Central memory CD4-positive, alpha-beta T cell (primary cell): ENCODE results near the gene LRRC63.
"Not testable (repeated sequence)": the region's sequence is repeated elsewhere in the genome, so short reads cannot be mapped to it uniquely, and the experiment has no call there.

Source experiments
- DNase-seq: peaks from one replicate; pipeline ENCODE4 v3.0.0; 2022

The LRRC63 gene

DNA sequence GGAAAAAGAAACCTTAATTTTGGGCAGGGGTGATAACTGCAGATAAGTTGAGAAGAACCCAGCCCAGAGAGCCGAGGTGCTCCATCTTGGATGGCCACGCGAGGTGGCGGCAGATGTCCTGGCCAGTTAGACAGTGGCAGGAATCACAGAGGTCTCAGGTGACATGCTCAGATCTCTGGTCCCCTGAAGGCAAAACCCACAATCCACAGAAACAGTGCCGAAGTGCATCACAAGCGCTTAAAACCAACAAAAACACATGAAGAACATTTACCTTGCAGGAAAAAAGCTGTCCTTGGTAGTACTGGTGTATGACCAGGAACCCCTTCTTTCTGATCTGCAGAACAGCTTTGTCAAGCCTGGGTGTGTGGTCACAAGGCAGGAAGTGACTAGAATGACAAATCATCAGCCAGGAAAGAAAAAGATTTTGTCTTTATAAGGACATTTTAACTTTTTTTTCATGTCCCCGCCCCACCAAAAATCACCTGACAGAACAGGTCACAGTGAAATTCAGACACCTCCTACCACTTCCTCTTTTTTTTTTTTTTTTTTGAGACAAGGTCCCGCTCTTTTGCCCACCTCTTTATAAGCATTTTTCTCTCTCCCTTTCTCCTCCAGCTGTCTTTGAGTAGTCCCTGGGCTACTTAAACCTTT, 29.8 kb upstream of the LRRC63 start, which contains the start of gene LCP1:
Gene LCP1 (minus strand): TSS at position 338 of the 651 bp plus-strand sequence. CDS start 22,515 bp downstream, outside the sequence.
- peak; percentile 95 for DNase-seq

DNA sequence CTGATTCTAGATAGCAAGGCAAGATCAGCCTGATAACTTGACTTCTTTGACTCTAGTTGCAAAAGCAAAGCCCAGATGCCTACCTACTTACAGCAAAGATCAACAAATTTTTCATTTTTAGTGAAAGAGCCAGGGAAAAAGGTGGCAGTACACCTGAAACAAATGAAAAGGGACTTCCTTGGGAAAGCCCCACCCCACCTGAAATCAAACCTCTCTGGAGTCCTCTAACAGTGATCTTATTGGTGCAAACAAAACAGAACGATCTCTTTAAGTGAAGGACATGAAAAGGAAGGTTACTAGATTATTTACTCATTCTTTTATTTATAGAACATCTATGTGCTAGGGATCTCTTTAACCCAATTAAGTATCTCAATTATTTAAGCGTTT, 29.2 kb upstream of the LRRC63 start:
- DNase-seq, result no peak

DNA sequence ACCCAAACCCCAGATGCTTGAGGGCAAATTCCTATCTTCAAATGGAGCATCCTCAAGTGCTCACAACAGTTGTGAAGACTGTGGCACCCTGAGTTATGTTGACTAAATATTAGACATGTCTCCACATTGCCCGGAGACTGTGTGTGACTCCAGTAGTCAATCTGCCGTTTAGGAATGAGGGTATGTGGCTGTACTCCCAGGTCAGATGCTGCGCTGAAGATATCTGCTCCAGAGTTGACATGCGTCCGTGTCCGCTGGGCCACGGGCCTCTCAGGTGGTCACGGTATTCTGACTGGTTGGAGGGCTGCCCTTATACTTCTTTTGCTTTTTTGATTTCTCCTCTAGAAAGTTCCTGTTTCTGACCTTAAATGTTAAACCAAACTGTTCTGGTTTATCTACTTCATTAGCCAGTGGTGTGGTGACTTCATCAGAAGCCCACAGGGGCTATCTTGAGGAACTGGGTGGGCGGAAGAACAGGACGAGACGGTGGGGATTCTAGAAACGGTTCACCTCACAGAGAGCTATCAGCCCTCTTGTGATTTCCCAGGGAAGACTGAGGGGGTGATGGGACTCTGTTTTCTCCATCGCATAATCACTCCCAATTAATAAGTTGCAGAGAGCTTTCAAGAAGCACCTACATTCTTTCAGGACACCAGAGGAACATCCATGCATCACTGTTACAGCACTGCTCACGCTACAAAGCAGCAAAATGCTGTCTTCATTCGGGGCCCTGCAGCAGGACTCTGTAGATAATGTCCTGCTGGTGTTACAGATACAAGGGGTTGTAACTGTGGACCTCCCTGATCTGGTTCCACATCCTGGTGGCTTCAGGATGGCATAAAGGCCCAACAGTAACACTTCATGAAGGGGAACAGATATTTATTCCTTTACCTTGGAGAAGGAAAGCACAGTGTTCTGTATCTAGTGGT, 28.4 kb upstream of the LRRC63 start:
- DNase-seq, result no peak

DNA sequence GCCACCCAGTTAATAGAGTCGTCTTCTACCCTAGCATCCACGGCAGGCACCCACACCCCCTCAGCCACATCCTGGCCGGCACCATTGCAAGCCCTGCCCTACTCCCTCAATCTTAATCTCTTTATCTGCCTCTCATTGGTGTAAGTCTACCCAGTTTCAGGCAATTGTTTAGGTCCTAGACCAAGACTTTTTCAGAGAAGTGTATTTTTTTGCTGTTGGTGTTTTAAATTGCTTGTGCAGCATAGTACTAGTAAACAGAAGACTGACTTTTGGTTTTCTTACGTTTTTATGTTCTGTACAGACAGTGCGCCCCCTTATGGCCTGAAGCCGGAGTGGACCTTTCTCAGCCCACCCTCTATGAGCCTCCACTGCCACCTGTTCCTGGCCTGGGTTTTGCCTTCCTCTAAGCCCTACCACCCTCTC, 27.4 kb upstream of the LRRC63 start:
- DNase-seq, result peak; percentile 75

DNA sequence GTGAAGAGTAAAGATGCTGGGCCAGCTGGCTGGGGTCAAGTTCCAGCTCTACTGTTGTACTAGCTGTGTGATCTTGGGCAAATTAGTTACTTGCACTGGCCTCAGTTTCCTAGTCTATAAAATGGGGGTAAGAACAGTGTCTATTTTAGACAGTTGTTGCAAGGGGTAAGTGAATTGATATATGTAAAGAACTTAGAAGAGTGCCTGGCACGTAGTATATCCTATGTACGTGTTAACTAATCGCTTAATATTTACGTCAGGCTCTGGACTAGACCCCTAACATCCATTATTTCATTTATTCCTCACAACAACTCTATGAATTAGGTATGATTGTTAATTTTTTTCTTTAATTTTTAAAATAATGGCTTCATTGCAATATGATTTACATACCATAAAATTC, 26.1 kb upstream of the LRRC63 start:
- DNase-seq, result no peak

DNA sequence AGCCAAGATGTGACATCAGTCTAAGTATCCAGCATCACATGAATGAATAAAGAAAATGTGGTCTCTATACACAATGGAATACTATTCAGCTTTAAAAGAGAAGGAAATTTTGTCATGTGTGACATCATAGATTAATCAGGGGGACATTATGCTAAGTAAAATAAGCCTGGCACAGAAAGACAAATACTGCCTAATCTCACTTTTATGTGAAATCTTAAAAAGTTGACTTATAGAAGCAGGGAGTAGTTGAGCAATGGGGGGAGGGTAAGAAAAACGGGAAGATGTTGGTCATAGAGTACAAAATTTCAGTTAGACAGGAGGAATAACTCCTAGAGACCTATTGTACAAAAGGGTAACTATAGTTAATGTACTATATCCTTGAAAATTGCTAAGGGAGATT, 19.3 kb upstream of the LRRC63 start:
- DNase-seq, result no peak

DNA sequence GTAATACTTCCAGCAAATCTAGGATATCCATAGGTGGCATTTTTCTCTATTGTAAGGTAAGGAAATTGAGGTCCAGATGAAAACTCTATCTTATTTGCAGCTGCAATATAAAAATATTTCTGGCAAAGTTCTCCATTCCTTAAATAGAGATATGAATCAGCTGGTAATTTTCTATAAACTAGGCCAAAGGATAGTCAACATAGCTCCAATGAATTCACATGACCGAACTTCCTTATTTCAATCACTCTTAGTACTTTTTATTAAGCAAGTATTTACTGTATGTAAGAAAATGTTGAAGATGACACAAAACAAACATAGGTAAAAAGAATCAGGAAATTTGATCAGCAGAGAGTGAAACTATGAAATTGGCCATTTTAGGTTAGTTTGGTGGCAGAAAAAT, 16.7 kb upstream of the LRRC63 start:
- DNase-seq, result no peak

DNA sequence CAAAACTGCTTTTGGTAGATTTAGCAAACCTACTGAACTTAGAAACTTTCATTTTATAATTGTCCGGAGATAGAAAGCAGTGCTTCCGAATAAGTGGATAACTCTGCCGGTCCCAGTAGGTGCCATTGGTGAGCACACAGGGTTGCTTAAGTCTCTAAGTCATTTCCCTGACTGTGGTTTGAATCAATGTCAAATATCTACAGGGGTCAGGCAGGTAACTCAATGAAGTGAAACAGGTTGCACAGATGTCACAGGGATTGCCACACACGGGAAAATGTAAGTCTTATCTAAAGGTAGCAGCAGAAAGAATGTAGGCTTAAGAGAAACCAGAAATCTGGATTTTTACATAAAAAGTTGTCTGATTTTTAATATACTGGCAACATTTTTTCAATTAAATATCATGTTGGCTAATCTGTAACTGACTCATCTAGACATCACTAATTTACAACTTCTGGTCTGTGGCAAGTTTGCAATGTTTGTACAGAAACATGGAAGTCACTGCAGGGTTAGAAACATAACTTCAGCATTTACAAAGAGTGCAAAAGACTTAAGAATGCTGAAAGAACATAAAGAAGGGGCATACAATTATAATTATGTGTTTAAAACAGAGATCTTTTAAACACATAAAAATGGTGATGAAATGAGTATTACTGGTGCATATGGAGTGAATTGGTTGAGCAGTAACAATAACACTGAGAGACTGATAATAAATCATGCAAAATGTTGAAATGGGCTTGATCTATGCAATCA, 14.3 kb upstream of the LRRC63 start:
- DNase-seq, result no peak

DNA sequence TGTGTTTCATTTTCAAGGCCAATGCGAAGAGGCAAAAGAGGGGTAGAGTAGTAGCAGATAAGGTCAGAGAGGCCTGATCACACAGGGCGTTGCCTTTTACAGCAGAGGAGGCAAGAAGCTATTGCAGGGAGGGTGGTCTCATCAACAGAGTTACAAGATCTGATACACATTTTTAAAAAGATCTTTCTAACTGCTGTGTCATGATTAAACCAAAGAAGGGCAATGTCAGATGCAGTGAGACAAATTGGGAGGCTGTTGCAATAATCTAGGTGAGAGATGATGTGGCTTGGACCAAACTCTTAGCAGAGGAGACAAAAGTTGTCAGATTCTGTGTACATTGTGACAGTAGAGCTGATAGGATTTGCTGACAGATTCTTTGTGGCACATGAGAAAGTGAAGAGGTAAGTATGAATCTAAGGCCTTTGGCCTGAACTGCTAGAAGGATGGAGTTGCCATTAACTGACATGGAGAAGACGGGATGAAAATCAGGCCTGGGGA, 13.0 kb upstream of the LRRC63 start:
- DNase-seq, result no peak

DNA sequence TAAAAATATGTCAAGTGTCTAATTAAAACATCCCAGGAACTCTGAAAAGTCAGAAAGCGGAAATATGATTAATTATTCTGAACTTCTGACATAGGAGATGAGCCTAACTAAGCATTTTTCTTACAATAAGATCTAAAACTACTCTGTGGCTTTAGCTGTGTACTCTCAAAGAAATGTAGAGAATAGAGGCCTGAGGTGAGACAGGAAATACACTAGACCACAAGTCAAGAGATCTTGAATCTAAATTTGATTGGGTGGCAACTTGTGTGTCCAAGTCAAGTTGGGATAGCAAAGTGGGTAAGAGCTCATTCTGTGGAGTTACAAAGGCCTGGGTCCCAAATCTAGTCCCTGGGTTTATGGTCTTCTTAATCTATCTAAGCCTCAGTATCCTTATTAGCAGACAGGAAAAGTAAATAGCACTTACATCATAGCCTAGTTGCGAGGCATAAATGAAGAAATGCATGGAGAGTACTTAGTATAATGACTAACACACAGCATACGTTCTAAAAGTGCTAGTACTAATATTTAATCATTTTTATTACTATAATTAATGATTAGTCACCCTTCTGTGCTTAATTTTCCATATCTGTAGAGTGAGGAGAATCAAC, 9.4 kb upstream of the LRRC63 start:
- peak; percentile 35 for DNase-seq

DNA sequence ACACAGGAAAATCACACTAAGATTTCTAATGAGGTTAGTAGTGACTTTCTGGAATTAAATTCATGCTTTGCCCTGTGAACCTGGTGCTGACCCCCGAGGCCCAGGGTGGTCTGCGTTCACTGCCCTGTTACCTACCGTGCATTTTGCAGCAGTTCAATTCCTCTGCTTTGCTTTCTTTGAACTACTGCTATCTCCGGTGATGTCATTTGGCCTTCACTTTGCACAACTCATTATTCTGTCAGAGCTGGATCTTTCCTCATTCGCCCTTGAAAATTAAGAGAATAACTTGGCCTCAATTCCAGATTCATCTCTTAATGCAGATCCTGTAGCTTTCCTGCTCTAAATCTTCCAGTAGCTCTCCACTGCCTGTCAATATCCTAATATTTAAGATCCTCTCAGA, 8.8 kb upstream of the LRRC63 start:
- no peak for DNase-seq

DNA sequence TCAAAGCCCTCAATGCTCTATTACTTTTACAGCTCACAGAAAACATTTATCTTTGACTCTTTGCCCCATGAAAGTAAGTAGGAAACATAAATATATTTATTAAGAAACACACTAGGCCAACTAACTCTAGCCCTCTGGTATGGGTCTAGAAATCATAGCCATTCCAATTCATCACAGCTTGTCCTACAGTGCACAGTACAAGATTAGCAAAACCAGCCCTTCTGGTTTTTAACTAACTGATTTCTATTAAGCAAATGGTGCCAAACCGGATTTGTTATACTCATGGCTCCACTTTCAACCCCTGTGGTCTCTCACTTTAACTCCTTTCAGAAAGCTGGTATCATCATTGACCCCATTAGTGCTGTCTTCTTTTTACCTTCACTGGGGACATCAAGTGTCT, 5.6 kb upstream of the LRRC63 start:
- no peak for DNase-seq

DNA sequence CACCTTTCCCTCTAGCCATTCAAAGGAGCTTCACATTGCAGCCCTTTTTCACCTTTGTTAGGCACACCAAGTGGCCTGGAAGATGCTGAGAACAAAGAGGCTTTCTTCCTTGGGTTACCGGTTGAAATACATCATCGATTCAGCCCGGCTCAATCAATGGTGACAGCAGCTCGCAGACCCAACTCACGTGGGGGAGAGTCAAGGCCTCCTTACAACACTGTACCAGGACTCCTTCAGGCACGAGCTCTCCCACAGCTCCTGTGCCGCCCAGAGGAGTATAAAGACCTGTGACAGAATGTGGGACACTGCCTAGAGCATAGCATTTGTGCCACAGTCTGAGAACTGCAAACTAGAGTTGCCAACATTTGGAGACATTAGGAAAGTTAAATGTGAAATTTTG, 3.9 kb upstream of the LRRC63 start:
- no peak for DNase-seq

DNA sequence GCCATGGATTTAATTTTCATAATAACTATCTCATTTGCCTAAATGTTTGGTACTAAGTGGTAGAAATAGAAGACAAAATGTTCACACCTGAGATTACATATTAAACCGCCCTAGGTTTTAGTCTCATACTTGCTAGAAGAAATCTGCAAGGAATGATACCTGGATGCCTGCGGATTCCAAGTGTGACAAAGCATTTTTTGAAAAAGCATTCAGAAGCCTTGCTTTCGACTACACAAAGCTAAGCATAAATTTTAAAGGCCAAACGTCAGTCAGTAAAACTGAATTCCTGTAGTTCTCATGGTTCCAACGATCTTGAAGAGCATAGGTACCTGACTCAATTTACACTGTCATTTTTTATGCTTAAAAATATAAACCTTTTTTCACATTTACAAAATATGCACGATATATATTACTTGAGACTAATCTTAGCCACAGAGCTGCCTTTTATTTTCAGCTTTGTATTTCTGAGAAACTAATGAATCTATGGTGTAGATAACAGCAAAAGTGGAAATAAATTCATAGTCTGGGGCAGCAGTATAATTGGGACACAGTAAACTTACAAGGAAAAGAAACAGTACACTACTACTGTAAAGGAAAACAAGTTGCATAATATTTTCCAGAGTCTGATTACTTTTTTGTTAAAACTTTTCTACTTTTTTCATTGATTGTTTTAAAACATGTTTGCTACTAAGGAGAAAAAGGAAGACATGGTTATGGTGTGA, 1.2 kb upstream of the LRRC63 start:
- no peak for DNase-seq

DNA sequence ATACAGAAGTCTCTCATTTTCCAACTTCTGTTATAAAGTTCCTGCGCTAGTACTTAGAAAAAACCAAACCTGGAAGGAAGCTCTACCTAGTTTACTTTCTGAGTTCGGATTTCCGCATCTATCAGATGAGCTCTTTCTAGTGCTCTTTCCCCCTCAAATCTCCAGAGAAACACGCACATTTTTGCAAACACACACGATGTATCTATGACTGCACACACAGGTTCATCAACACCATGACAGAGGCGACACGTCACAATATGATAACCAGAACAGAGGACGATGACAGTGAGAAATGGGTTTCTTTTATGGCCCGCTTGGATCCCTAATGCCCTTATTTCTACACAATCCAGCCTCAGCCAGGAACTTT, 629 bp upstream of the LRRC63 start:
- peak; percentile 67 for DNase-seq

DNA sequence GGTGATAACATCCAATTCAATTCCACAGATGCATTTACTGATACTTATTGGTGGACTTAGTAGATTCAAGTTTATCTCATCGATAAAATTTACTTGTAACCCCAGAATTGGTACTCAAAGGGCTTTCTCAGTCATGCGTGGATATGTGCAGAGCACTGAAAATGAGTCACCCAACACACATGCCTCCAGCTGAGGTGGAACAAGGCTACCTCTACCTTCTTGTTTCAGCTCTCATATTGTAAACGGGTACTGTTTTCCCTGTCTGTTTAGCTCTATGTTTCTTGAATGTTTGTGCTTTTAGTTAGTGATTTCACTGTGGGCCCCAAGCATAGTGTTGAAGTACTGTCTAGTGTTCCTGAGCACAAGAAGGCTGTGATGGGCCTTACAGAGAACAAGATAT, 1.5 kb downstream of the LRRC63 start:
- no peak for DNase-seq

DNA sequence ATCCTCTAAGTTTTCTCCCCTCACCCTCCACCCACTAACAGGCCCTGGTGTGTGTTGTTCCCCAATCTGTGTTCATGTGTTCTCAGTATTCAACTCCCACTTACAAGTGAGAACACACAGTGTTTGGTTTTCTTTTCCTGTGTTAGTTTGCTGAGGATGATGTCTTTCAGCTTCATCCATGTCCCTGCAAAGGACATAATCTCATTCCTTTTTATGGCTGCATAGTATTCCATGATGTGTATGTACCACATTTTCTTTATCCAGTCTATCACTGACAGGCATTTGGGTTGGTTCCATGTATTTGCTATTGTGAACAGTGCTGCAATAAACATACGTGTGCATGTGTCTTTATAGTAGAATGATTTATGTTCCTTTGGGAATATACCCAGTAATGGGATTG, 3.0 kb downstream of the LRRC63 start:
- not testable (repeated sequence) for DNase-seq

DNA sequence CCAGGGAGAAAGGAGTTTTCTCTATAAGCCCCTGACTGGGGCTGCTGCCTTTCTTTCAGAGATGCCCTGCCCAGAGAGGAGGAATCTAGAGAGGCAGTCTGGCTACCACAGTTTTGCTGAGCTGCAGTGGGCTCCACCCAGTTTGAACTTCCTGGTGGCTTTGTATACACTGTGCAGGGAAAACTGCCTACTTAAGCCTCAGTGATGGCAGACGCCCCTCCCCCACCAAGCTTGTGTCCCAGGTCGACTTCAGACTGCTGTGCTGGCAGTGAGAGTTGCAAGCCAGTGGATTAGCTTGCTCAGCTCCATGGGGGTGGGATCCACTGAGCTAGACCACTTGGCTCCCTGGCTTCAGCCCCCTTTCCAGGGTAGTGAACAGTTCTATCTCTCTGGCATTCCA, 8.5 kb downstream of the LRRC63 start:
- not testable (repeated sequence) for DNase-seq

DNA sequence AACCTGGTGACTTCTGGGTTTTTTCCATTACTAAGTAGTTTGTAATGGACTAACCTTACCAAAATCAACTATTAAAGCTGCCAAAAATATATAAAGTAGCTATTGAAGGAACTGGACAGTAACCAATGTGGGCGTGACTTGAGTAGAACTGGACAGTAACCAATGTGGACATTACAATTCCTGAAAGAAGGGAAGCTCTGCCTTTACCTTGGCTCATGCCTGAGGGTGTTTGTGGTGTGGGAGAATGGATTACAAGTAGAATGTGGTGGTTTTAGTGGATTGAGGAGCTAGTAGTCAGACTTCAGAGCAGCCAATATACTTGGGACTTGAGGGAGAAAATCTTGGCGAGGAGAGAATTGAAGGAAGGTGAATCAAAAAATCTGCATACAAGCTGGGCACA, 17.5 kb downstream of the LRRC63 start:
- no peak for DNase-seq

DNA sequence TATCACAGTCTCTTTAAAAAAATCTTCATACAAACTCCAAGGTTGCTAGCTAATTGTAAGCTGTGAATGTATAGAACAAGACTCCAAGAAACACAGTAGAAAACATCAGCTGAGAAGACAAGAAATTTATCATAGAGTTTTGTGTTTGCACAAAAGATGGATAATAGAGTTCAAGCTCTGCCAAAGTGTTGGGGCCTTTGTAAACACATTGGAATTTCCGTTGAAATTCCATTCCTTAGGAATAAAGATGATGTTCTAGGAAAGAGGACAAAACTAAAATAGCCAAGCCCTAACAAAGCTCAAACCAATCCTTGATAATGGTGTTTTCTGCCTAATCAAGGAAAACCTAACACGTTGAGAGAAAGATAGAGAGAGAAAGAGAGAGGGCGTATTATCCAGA, 20.6 kb downstream of the LRRC63 start:
- no peak for DNase-seq

DNA sequence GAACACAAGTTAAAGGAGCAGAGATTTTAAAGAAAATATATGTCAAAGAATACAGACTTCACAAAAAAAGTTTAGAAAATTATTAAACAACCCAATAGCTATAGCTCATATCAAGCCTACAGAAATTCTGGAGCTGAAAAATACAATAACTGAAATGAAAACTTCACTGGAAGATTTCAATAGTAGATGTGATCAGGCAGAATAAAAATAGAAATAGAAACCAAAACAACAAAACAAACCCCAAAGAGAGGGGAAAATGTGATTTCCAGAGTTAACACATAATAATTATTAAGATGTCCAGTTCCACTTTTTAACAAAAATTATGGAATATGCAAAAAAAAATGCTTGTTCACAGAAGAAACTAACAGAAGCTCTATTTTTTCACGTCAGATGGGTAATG, 23.6 kb downstream of the LRRC63 start:
- no peak for DNase-seq

DNA sequence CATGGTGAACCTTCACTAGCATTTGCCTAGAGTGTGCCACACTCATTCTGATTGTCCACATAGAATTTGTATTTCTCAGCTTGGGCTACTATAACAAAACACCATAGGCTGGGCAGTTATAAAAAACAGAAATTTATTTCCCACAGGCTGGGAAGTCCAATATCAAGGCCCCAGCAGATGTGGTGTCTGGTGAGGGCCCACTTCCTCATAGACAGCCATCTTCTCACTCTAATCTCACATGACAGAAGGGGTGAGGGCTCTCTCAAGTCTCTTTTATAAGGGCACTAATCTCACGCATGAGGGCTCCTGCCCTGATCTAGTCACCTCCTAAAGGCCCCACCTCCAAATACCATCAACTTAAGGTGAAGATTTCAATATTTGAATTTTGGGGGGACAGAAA, 53.6 kb downstream of the LRRC63 start:
- DNase-seq, result no peak
